NCI-H345 (cell line): ENCODE results near the gene NDUFV3.
A peak's percentile ranks its signal among the peaks of the same experiment; 100 is the strongest.
"Not testable (repeated sequence)": the region's sequence is repeated elsewhere in the genome, so short reads cannot be mapped to it uniquely, and the experiment has no call there.

ENCODE experiments used
- DNase-seq: peaks from one replicate; lab custom pipeline; 2025; lab: John Stamatoyannopoulos, UW

The NDUFV3 gene

DNA sequence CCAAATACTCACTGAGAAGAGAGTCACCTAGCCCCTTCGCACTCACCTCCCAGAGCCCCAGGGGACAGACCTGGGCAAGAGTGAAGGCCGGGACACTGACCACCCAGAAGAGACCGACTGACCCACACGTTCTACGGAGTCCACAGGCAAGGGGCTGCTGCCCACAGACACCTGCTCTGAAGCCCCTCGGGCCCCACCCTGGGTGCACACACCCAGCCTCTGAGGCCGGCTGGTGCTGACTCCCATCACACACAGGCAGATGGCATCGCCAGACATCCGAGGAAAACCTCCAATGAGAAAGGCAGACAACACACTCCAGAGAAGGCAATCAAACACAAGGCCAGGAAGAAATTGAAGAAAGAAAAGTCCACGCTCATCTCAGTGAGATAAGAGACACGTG is 35.9 kb upstream of the NDUFV3 start:
- DNase-seq: no peak

DNA sequence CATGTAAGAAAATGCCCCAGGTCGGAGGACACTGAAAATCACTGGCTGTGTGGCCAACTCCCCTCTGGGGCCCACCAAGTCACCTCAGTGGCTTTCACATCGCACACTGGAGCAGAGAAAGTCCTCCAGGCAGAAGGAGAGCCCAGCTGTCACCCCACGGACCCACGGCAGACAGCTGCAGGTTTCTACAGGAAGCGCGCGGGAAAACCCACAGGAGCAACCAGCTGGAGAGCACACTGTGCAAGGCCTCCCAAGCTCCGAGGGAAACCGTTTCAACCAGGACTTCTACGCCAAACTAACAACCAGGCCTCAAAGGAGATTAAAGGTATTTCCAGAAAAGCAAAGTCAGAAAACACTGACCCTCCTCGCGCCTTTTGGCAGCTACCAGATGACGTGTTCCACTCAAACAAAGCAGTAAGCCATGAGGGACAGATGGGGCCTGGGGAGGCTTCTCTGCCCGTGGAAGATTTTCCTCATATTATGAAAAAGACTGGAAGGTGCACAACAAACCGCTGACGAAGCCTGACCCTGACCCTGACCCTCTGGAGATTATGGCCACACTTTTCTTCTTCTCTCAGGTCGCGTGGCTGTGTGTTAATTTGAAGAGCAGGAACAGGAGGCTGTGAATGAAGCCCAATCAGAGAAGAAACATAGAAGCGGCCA is 34.8 kb upstream of the NDUFV3 start:
- no peak for DNase-seq

DNA sequence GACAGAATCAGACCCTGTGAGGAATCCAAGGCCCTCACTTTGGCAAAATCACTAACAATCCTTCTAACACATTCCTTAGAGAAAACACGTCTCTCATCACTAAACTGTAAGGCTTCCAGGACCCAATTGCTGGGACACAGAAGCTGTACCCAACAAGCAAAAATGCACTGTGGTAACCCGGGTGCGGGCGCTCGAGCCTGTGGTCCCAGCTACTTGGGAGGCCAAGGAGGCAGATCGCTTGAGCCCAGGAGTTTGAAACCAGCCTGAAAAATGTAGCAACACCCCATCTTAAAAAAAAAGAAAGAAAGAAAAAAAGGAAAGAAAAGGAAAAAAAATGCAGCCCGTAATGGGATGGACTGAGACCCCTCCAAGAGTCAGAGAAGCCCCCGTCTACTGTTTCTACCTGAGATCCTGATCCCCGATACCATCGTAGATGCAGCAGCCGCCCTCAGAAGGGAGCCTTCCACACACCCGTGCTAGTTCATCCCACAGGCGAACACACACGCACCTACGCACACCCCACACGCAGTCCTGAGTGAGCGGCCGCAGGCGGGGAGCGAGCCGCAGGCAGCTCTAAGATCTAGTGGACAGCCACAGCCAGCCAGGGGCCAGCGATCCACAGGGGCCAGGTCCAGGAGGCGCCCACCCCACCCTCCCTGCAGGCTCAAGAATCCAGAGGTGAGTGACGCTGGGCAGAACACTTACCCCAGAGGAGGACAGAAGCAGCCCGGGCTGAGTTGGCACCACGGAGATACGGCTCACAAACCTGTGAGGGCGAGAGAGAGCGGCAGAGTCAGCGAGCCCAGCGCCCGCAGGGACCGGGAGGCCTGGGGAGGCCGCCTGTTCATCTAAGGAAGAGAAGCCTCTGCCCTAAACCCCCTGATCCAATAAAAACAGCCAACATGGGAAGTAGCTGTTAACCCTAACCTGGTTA is 33.9 kb upstream of the NDUFV3 start:
- no peak for DNase-seq

DNA sequence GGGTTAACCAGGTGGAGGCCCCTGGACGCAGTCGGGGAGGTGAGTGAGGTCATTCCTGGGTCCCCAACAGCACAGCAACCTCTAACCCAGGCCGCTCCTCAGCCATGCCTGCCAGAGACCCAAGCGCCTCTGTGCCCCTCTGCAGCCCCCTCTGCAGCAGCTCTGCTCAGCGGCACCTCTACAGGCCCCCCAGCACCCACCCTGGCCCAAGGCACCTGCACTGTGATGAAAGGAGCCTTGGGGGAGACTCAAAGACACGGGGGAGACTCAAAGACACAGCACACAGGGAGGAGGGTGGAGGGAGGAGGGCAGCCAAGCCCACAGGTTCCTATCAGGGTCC is 33.2 kb upstream of the NDUFV3 start:
- no peak for DNase-seq

DNA sequence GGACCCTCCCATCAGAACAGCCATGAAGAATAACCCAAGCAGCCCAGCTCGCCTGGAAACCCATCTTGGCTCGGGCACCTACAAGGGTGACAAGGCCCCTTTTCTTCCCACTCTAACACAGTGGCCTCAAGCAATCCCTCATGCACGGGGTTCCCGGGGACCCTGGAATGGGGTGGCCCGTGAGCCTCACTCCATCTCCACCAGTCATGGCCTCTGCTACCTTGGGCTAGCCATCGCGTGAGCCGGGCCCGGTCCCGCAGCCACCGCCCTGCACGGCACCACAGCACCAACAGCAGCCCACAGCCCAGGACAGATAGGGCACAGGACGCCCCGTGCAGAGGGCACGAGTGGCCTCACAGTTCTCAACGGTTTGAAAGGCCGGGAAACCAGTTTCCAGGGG is 32.8 kb upstream of the NDUFV3 start:
- DNase-seq: no peak

DNA sequence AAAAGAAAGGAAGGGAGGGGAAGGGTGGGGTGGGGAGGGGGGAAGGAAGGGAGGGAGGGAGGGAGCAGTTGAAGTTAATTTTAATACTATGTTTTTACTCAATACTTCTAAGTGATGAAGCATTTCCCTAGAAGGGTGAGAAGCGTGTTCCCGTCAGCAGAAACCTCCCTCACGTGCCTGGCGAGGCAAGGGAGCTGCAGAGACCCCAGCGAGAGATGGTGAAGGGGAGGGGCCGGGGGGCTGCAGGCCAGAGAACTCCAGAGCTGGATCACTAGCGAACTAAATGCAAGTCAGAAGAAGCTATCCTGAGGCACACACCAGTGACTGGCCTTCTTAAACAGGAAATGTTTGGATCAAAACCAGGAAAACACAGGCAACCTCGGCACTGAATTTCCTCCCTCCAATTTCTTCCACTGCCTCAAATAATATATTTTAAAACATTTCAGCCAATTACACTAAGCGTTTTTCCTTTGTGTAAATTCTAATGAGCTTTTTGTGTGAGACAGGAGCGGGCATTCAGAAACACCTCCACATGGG is 31.7 kb upstream of the NDUFV3 start:
- no peak for DNase-seq

DNA sequence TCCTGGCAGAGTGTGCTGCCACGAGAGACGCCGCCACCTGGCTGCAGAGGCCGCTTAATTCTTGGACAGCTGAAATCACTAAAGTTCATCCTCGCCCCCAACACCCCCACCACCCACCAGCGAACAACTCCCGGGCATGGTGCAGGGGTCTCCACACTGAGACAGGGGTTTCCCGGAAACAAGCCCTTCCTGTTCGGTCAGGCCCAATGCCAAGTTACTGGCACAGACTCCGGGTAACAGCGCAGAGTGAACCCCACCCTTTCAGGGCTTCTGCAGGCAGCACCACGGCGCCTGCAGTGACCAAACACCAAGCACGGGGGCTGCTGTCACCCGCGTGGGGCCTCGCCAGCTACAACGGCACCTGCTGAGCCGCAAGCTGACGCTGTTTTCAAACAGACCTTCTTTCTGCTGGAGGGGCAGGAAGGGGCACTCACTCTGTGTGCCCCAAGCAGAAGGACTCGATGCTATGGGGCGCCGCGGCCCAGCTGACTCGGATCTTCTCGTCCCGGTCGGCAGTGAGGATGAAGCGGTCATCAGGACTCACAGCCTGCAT is 31.2 kb upstream of the NDUFV3 start:
- DNase-seq: no peak

DNA sequence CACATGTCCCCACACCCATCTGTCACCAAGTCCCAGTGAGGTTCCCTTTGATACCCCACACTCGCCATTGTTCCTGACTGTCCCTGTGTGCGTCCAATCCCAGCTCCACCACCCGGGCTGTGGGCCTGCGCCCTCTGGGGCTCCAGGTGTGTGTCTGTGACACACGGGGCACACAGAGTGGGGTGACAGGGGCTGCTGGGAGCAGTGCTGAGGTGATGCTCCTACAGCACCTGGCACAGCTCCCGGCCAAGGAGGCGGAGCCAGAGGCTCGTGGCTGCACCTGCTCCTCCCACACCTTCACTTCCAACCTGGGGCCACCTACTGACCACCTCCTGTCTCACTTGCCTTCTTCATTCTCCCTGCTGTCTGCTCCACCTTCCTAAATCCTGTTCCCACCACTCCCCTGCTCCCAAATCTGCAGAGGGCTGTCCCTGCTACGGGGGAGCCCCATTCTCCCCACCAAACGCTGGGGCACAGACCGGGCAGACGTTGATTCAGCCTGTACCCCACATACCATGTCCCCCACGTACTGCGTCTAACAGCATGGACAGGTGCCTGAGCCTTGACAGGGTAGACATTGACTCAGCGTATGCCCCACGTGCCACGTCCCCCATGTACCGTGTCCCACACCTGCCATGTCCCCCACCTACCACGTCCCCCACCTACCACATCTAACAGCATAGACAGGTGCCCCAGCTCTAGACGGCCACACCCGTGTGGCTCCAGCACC is 30.2 kb upstream of the NDUFV3 start:
- peak; percentile 40 for DNase-seq

DNA sequence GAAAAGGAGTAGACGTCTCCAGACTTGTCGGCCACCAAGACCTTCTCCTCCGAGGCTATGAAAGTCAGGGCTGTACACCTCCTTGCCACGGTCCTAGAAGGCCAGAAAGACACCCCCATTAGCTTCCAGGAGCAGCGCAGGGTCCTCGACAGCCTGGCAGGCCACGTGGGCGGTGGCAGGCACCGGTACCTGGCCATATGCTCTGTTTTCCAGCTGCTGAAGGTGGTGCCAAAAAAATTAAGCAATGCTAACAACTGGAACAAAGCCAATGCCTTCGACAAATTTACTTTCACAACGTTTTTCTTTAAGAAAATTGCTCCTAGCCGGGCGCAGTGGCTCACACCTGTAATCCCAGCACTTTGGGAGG is 29.6 kb upstream of the NDUFV3 start:
- no peak for DNase-seq

DNA sequence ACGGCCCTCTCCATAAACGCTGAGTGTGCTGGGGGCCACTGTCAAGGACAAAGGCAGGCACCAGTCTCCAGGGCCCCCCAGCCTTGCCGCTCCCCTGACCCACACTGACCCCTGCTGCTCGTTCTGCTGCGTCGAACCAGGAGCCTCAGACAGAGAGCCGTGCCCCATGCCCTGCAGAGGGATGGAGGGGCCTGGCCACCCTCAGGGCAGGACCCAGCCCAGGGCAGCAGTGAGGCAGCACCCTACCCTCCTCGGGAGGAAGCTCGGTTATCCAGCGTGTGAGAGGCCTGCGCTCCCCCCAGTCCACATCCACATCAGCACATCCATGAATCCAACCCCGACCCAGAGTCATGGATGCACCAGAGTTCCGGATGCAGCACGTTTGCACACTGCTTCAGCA is 28.8 kb upstream of the NDUFV3 start:
- DNase-seq: no peak

DNA sequence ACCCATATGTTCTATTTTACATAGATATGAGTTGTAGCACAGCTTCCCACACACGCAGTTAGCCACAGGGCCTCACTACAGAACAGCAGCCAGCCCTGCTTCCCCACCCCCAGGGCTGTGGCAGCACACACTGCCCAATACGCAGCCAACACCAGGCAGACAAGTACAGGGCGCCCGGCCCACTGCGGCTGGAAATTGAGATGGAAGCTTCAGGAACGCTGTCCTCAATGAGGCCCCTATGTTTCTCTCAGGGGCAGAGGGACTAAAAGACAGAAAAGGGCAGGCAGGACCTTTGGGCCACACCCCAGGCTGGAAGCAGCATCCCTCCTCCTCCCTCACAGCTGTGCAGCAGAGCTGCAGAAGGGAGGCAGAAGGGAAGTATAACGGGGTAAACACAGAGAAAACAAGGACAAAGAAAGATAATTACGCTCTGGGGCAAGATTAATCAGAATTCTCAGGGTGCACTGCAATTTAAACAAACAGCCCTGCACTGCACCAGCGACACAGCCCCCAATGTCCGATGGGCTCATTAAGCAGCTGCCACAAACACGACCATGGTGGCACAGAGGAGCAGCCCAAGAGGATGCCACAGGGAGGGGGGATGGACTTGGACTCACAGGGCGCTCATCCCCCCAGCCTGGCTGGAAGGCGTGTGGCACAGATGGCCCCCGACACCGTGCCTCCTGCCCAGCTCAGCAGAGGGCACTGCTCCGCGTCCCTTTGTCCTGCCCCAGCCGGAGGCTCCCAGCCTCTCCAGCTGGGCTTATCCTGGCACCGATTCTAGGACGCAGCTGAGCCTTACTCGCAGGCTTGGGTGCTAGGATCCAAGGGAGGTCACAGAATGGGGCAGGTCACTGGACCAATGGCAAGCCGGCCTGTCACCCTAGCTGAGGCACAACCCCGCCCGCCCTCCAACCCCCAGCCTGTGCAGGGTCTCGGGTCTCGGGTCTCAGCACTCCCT is 28.0 kb upstream of the NDUFV3 start:
- DNase-seq: no peak

DNA sequence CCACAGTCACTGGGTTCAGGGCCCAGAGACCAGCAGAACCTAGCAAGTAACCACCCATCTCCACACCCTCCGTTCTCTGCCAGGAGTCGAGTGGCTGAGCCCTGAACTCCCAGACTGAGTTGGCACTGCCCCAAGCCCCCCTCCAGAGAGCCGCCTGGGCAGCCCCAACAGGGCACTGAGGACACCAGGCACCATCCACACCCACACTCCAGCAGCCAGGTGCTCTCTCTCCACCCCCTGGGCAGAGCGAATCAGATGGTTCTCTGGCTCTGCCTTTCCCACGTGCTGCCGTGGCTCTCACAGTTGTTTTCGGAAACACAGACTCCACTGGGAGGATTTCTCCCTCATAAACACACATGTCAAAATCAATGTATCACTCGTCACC is 27.3 kb upstream of the NDUFV3 start:
- DNase-seq: peak; percentile 72

DNA sequence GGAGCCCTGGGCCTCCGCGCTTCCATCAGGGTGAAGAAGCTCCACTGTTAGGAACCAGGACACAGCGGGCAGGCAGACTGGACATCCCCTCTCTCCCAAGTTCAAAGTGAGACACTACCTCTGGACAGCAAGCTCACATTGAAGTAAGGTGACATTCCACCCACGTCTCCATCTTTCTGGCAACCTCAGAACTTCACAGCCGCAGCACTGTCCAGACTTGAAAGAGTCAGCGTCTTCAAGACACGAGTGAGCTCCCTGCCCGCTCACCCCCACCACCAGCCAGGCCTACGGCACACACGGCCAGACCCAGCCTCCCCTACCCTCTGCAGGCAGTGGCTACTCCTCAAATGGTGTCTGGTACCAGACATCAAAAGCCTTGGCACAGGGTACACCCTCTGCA is 24.9 kb upstream of the NDUFV3 start:
- no peak for DNase-seq

DNA sequence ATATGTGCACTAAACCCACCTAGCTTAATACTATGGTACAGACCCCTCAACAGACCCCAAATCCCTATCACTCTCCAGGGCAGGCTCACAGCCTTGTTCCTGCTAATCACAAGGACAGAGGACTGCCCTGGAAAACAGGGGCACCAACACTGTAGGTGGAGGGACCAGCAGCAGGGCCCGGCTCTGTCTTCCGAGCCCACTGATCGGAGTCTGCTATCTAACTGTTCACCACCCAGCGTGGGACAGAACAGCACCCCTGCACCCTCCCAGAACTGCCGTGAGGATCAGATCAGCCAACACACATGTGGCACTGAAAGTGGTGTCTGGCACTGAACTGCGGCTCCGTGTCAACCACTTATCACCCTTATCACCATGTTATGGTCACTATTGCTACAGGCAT is 20.0 kb upstream of the NDUFV3 start:
- DNase-seq: no peak

DNA sequence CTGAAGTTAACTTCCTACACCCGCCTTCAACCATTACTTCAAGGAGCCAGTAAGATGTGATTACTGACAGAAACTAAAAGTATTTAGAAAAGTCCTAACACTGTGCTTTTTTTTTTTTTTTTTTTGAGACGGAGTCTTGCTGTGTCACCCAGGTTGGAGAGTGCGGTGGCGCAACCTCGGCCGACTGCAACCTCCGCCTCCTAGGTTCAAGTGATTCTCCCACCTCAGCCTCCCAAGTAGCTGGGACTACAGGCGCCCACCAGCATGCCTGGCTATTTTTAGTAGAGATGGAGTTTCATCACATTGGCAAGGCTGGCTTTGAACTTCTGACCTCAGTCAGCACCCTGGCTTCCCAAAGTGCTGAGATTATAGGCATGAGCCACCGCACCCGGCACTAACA is 17.3 kb upstream of the NDUFV3 start:
- not testable (repeated sequence) for DNase-seq

DNA sequence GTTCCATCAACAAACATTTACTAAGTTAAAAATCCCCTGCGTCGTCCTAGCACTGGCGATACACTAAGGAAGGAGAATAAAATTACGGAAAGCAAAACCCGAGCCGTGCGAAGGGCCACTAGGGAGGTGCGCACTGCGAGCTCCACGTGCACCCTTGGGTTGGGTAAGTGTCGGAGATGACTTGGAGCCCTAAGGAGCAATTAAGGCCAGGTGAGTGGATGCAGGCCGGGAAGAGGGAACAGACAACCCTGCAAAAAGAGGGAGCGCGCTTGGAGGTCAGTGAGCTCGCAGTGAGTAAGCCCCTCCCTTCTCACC is 14.5 kb upstream of the NDUFV3 start:
- DNase-seq: no peak

DNA sequence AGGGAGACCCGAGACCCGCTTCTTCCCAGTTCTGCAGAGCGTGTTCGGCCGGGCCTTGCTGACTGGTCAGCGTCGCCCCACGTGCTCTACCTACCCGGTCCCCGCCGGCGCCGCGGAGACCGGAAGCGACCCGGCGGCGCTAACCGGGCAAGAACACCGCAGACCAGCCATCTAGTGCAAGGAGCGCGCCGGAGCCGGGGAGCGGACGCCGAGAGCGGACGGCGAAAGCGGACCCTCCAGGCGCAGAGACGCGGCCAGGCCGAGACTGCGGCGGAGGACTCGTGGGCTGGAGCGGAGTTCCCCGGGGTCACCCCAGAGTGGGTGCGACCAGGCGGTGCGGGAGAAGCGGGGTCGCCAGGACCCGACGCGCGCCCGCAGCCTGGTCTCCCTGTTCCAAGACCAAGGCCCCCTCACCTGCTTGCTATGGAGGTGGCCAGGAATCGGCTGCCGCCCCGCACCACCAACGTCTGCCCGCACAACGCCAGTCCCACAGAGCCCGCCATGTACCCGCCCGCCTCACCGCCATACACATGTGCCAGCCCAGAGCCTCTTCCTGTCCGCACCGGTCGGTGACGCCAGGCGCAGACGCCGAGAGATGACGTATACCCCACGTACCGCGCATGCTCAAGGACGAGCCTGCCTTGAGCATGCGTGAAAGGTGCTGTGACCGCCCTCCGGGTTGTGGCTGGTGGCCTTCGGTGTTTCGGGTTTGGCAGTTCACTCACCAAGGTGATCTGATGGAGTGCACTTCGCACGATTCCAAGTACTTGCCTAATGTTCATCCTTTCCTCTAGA is 13.9 kb upstream of the NDUFV3 start, which contains the start of gene WDR4:
Gene WDR4 (minus strand): TSS at position 547 of the 795 bp plus-strand sequence. CDS start 44 bp downstream, at position 503.
- DNase-seq: peak; percentile 98

DNA sequence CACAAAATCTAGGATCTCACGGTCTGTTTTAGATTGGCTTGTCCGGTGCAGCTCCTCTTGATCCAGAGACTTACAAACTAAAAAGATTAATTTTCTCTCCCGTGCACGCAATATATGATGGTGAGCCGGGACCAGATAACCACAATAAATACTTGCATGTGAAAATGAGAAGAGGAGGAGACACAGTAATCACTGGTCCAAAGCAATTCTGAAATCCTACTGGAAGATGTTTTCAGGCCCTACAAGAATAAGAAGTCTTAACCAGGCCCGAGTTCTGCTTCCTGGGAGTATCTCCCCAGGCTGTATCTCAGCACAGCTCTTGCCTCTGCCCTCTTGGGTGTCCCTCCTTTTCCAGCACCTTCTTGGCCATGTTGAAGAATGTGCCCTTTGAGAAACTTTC is 12.8 kb upstream of the NDUFV3 start:
- DNase-seq: no peak

DNA sequence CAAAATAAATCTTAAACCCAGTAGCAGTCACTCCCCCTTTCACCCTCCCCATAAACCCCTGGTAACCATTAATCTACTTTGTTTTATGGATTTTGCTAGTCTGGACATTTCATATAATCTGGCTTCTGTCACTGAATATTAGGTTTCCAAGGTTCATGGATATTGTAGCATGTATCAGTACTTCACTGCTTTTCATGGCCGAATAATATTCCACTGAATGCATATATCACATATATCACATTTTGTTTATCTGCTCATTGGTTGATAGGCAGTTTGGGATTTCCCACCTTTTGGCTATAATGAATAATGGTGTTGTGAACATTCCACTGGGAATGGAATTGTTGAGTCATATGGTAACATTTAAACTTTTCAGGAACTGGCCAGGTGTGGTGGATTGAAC is 9.2 kb upstream of the NDUFV3 start:
- no peak for DNase-seq

DNA sequence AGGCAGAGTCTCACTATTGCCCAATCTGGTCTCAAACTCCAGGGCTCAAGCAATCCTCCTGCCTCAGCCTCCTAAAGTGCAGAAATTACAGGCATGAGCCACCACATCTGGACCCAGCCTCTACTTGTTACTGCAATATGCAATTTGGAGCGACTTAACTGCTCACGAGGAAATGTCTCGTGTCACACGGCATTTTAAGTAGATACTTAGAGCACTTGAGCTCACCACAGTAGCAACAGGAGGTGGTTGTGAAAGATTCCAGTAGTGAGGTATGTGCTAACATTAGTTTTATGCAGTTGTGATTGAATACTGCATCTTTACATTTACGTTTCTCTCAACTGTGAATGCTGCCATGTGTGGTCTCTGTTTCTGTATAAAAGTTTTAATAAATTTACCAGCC is 5.8 kb upstream of the NDUFV3 start:
- no peak for DNase-seq

DNA sequence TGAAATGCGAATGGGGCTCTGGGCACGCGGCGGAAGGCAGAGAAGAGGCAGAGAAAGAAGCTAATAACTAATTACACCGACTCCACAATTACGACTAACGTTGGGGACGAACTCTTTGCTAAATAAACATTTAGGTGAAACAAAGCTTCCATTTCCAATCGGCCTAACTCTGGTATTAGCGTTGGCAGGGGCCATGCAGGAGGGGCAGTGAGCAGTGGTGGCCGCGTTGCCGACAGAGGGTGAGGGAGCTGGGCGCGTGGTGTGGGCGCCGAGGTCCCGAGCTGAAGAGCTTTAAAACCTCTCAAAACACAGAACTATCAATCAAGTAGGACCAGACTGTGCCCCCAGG is 553 bp upstream of the NDUFV3 start:
- DNase-seq: no peak
